Glutamatergic neuron (in vitro differentiated cells): ENCODE results near the gene GNAT3. TPM values are rescaled to one million over a fixed set of nuclear protein-coding genes. Genes with fewer than 3 reads are reported as not detected.

Source experiments
- DNase-seq: peaks from one replicate; pipeline ENCODE4 v3.0.0; 2022
- H3K27ac Mint-ChIP-seq: one replicate; pipeline ENCODE4 v1.8.0; 2020; ENCODE audit warnings: mild to moderate bottlenecking, mixed read lengths, inconsistent platforms; ENCODE audit not compliant: unreplicated experiment
- H3K27me3 Mint-ChIP-seq: one replicate; pipeline ENCODE4 v1.8.0; 2020; ENCODE audit warnings: mild to moderate bottlenecking, moderate library complexity, mixed read lengths, inconsistent platforms; ENCODE audit not compliant: unreplicated experiment
- H3K36me3 Mint-ChIP-seq: one replicate; pipeline ENCODE4 v1.8.0; 2020; ENCODE audit warnings: mild to moderate bottlenecking, mixed read lengths, inconsistent platforms; ENCODE audit not compliant: unreplicated experiment
- H3K4me1 Mint-ChIP-seq: one replicate; pipeline ENCODE4 v1.8.0; 2020; ENCODE audit warnings: mild to moderate bottlenecking, low read depth, mixed read lengths, inconsistent platforms; ENCODE audit not compliant: unreplicated experiment
- H3K4me3 Mint-ChIP-seq: one replicate; pipeline ENCODE4 v1.8.0; 2020; ENCODE audit warnings: mild to moderate bottlenecking, mixed read lengths, inconsistent platforms; ENCODE audit not compliant: unreplicated experiment
- H3K9me3 Mint-ChIP-seq: one replicate; pipeline ENCODE4 v1.8.0; 2020; ENCODE audit warnings: mild to moderate bottlenecking, moderate library complexity, mixed read lengths, inconsistent platforms; ENCODE audit not compliant: unreplicated experiment
- CTCF ChIP-seq: fragments of 200-600 bp; sonication (generic); IDR thresholded peaks from one replicate; pipeline ENCODE4 v1.5.0; 2021; ENCODE audit not compliant: partially characterized antibody, unreplicated experiment
- total RNA-seq: library from RNA; stranded (reverse); fragmentation: NEBNext Ultra II Directional; extraction: Animal tissue kit (Norgen Biotek cat#: 25700); gene quantifications from one replicate; pipeline ENCODE4 v1.2.1, GENCODE V29; 2021; ENCODE audit not compliant: unreplicated experiment

GNAT3 gene
- total RNA-seq, 1 donor from 2014 or later = 2.0 TPM

- no peak overlapping the region for H3K4me3 Mint-ChIP-seq
- no peak for DNase-seq
- no peaks in the 10 kb centered on the region for H3K9me3 Mint-ChIP-seq
- H3K4me1 Mint-ChIP-seq = peaks cover 6% of the 10 kb centered on the region
- no peak for TF ChIP-seq CTCF
- no peak overlapping the region for H3K27ac Mint-ChIP-seq
- H3K27me3 Mint-ChIP-seq = peaks cover 1% of the 10 kb centered on the region
- H3K36me3 Mint-ChIP-seq = no peaks in the 10 kb centered on the region
Observed at GRCh38 chr7:80488851-80489370, 23.0 kb downstream of the GNAT3 start.

- TF ChIP-seq CTCF = no peak
- Mint-ChIP-seq H3K9me3 (no peaks in the 10 kb centered on the region), H3K27ac (no peak overlapping the region), H3K36me3 (no peaks in the 10 kb centered on the region), H3K27me3 (peaks cover 1% of the 10 kb centered on the region), H3K4me1 (peaks cover 6% of the 10 kb centered on the region), H3K4me3 (no peak overlapping the region)
- no peak for DNase-seq
Observed at GRCh38 chr7:80488406-80488805, 23.5 kb downstream of the GNAT3 start.

GRCh38 chr7:80485721-80486120, 26.1 kb downstream of the GNAT3 start:
- H3K4me1 Mint-ChIP-seq = peaks cover 10% of the 10 kb centered on the region
- no peak overlapping the region for H3K4me3 Mint-ChIP-seq
- DNase-seq = no peak
- TF ChIP-seq CTCF = no peak
- no peaks in the 10 kb centered on the region for H3K36me3 Mint-ChIP-seq
- peaks cover 1% of the 10 kb centered on the region for H3K27me3 Mint-ChIP-seq
- peaks cover 2% of the 10 kb centered on the region for H3K9me3 Mint-ChIP-seq
- no peak overlapping the region for H3K27ac Mint-ChIP-seq

- H3K4me3 Mint-ChIP-seq = no peak overlapping the region
- no peak for TF ChIP-seq CTCF
- peaks cover 2% of the 10 kb centered on the region for H3K9me3 Mint-ChIP-seq
- H3K27me3 Mint-ChIP-seq = peaks cover 1% of the 10 kb centered on the region
- no peaks in the 10 kb centered on the region for H3K36me3 Mint-ChIP-seq
- DNase-seq = no peak
- H3K4me1 Mint-ChIP-seq = peaks cover 10% of the 10 kb centered on the region
- no peak overlapping the region for H3K27ac Mint-ChIP-seq
Observed at GRCh38 chr7:80482950-80483349, 28.9 kb downstream of the GNAT3 start.

- Mint-ChIP-seq H3K4me3 (no peak overlapping the region), H3K27ac (no peak overlapping the region), H3K36me3 (no peaks in the 10 kb centered on the region), H3K27me3 (no peaks in the 10 kb centered on the region), H3K9me3 (peaks cover 2% of the 10 kb centered on the region), H3K4me1 (peaks cover 3% of the 10 kb centered on the region)
- TF ChIP-seq CTCF = no peak
- DNase-seq = no peak
Observed at GRCh38 chr7:80481196-80481884, 30.5 kb downstream of the GNAT3 start.
